OCI-LY3 (cell line): ENCODE measurements around the gene ACAN.

Source experiments
- H2AFZ ChIP-seq: fragments of 200-600, 300-600 bp; shearing (Covaris generic); 2 replicates; pipeline ENCODE4 v1.6.0; 2014; ENCODE audit warnings: antibody characterized with exemption, low read depth, low read length
- H3K27ac ChIP-seq: fragments of 200-600, 300-600 bp; sonication (generic); 2 replicates; pipeline ENCODE4 v1.5.1; 2014; ENCODE audit warnings: mild to moderate bottlenecking, low read length, moderate library complexity, mixed read lengths
- H3K27me3 ChIP-seq: fragments of 200-600, 300-600 bp; sonication (generic); 2 replicates; pipeline ENCODE4 v1.6.1; 2014; ENCODE audit warnings: low read depth, low read length, mixed read lengths
- H3K36me3 ChIP-seq: fragments of 200-600, 300-600 bp; sonication (generic); replicated peaks from 2 replicates; pipeline ENCODE3; 2014; ENCODE audit warnings: low read depth, low read length, mixed read lengths
- H3K4me1 ChIP-seq: fragments of 300-600, 200-600 bp; sonication (generic); 2 replicates; pipeline ENCODE4 v1.6.1; 2014; ENCODE audit warnings: low read length, mixed read lengths
- H3K4me2 ChIP-seq: fragments of 200-600, 300-600 bp; sonication (generic); 2 replicates; pipeline ENCODE4 v1.6.1; 2014; ENCODE audit warnings: low read length, mixed read lengths
- H3K4me3 ChIP-seq: fragments of 300-600, 200-600 bp; sonication (generic); 2 replicates; pipeline ENCODE4 v1.5.1; 2014; ENCODE audit warnings: antibody characterized with exemption, mild to moderate bottlenecking, low read length, moderate library complexity
- H3K79me2 ChIP-seq: fragments of 300-600, 200-600 bp; shearing (Covaris generic); 2 replicates; pipeline ENCODE4 v1.6.1; 2014; ENCODE audit warnings: mild to moderate bottlenecking, low read length, mixed read lengths
- H3K9ac ChIP-seq: fragments of 300-600, 200-600 bp; shearing (Covaris generic); 2 replicates; pipeline ENCODE4 v1.6.0; 2014; ENCODE audit warnings: mild to moderate bottlenecking, low read length, moderate library complexity
- H3K9me3 ChIP-seq: fragments of 200-600, 300-600 bp; shearing (Covaris generic); 2 replicates; pipeline ENCODE4 v1.6.1; 2014; ENCODE audit warnings: low read length, mixed read lengths; ENCODE audit not compliant: insufficient read depth
- H4K20me1 ChIP-seq: fragments of 200-600, 300-600 bp; sonication (generic); 2 replicates; pipeline ENCODE4 v1.6.1; 2016; ENCODE audit warnings: low read length, mixed read lengths; ENCODE audit not compliant: insufficient read depth
- CTCF ChIP-seq: fragments of 200-600, 300-600 bp; sonication (generic); IDR thresholded peaks from 2 replicates; pipeline ENCODE4 v1.5.1; 2014; ENCODE audit warnings: antibody characterized with exemption, low read length, low read depth
- EZH2phosphoT487 ChIP-seq: fragments of 200-600 bp; shearing (Covaris generic); IDR thresholded peaks from 2 replicates; pipeline ENCODE4 v1.6.1; 2018; ENCODE audit warnings: antibody characterized with exemption, mixed run types, low read depth

ACAN gene

GRCh38 chr15:88847144-88847543 is 43.9 kb downstream of the ACAN start:
- H3K79me2 ChIP-seq, result no peaks in the 10 kb centered on the region
- no peak overlapping the region for H3K27ac ChIP-seq
- no peaks in the 10 kb centered on the region for H3K36me3 ChIP-seq
- H2AFZ ChIP-seq, result no peak overlapping the region
- H3K4me1 ChIP-seq, result peaks cover 10% of the 10 kb centered on the region
- 0 out of 2 replicates have a peak, but pooled peaks cover 3% of the 10 kb centered on the region for H3K27me3 ChIP-seq
- H3K4me3 ChIP-seq, result no peak overlapping the region
- H3K4me2 ChIP-seq, result no peak overlapping the region
- H4K20me1 ChIP-seq, result no peaks in the 10 kb centered on the region
- TF ChIP-seq EZH2phosphoT487 (no peak), CTCF (no peak)
- no peak overlapping the region for H3K9ac ChIP-seq
- no peaks in the 10 kb centered on the region for H3K9me3 ChIP-seq

- H3K27me3 ChIP-seq, result 0 out of 2 replicates have a peak, but pooled peaks cover 3% of the 10 kb centered on the region
- peaks cover 10% of the 10 kb centered on the region for H3K4me1 ChIP-seq
- no peak for TF ChIP-seq CTCF
- no peaks in the 10 kb centered on the region for H3K36me3 ChIP-seq
- no peak overlapping the region for H3K9ac ChIP-seq
- H3K9me3 ChIP-seq, result no peaks in the 10 kb centered on the region
- H4K20me1 ChIP-seq, result no peaks in the 10 kb centered on the region
- H3K27ac ChIP-seq, result no peak overlapping the region
- no peak overlapping the region for H3K4me2 ChIP-seq
- no peaks in the 10 kb centered on the region for H3K79me2 ChIP-seq
- no peak overlapping the region for H3K4me3 ChIP-seq
- no peak overlapping the region for H2AFZ ChIP-seq
These were observed 45.0 kb downstream of the ACAN start for GRCh38 chr15:88848203-88848602.

GRCh38 chr15:88849376-88850072 is 46.3 kb downstream of the ACAN start:
- TF ChIP-seq CTCF (no peak), EZH2phosphoT487 (no peak)
- no peak overlapping the region for H2AFZ ChIP-seq
- H3K27me3 ChIP-seq, result 0 out of 2 replicates have a peak, but pooled peaks cover 3% of the 10 kb centered on the region

GRCh38 chr15:88852476-88852875 is 49.2 kb downstream of the ACAN start:
- Histone ChIP-seq H3K4me3 (no peak overlapping the region), H3K4me2 (no peak overlapping the region), H2AFZ (no peak overlapping the region), H3K27ac (no peak overlapping the region), H3K9me3 (peaks cover 12% of the 10 kb centered on the region), H4K20me1 (no peaks in the 10 kb centered on the region), H3K36me3 (no peaks in the 10 kb centered on the region), H3K79me2 (no peaks in the 10 kb centered on the region), H3K9ac (no peak overlapping the region), H3K4me1 (no peaks in the 10 kb centered on the region), H3K27me3 (0 out of 2 replicates have a peak, but pooled peaks cover 3% of the 10 kb centered on the region)
- TF ChIP-seq EZH2phosphoT487 (no peak), CTCF (no peak)

More at GRCh38 chr15:88849376-88850072, 46.3 kb downstream of the ACAN start:
- no peaks in the 10 kb centered on the region for H3K79me2 ChIP-seq
- H3K9ac ChIP-seq, result no peak overlapping the region
- no peak overlapping the region for H3K4me2 ChIP-seq
- no peak overlapping the region for H3K4me3 ChIP-seq
- H3K27ac ChIP-seq, result no peak overlapping the region
- H4K20me1 ChIP-seq, result no peaks in the 10 kb centered on the region
- H3K36me3 ChIP-seq, result no peaks in the 10 kb centered on the region
- peaks cover 6% of the 10 kb centered on the region for H3K9me3 ChIP-seq
- H3K4me1 ChIP-seq, result peaks cover 7% of the 10 kb centered on the region
